HG03558 (cell line): Measurements from ENCODE around the gene NKX2-3.

Experiments used
- ATAC-seq: cut with Tn5 transposase; IDR thresholded peaks from one replicate; pipeline ENCODE4 v1.9.1; 2021; ENCODE audit warnings: moderate number of reproducible peaks; ENCODE audit not compliant: unreplicated experiment; ENCODE audit errors: extremely low read depth

Gene NKX2-3

GRCh38 chr10:99532687-99533495 lies at the start of gene NKX2-3:
Gene NKX2-3 (plus strand): TSS chr10:99532942. CDS start chr10:99533132, 190 bp downstream.
- ATAC-seq = no peak

- no peak for ATAC-seq
Measured at GRCh38 chr10:99484626-99485581, 47.8 kb upstream of the NKX2-3 start.

GRCh38 chr10:99487125-99487807 lies 45.5 kb upstream of the NKX2-3 start:
- no peak for ATAC-seq

- ATAC-seq = no peak
Measured at GRCh38 chr10:99489271-99489670, 43.5 kb upstream of the NKX2-3 start.

GRCh38 chr10:99497343-99498025 lies 35.3 kb upstream of the NKX2-3 start:
- no peak for ATAC-seq

- no peak for ATAC-seq
Measured at GRCh38 chr10:99506416-99506815, 26.3 kb upstream of the NKX2-3 start.

- ATAC-seq = no peak
Measured at GRCh38 chr10:99507265-99507664, 25.5 kb upstream of the NKX2-3 start.

GRCh38 chr10:99513061-99513460 lies 19.7 kb upstream of the NKX2-3 start:
- no peak for ATAC-seq

- no peak for ATAC-seq
Measured at GRCh38 chr10:99519690-99520039, 13.1 kb upstream of the NKX2-3 start.

GRCh38 chr10:99520040-99520846 lies 12.5 kb upstream of the NKX2-3 start:
- no peak for ATAC-seq

GRCh38 chr10:99520847-99521764 lies 11.6 kb upstream of the NKX2-3 start:
- no peak for ATAC-seq

- no peak for ATAC-seq
Measured at GRCh38 chr10:99521765-99522469, 10.8 kb upstream of the NKX2-3 start.

- no peak for ATAC-seq
Measured at GRCh38 chr10:99522470-99523250, 10.1 kb upstream of the NKX2-3 start.

- ATAC-seq = no peak
Measured at GRCh38 chr10:99523251-99523773, 9.4 kb upstream of the NKX2-3 start.

- no peak for ATAC-seq
Measured at GRCh38 chr10:99524050-99524666, 8.6 kb upstream of the NKX2-3 start.

GRCh38 chr10:99524736-99525380 lies 7.9 kb upstream of the NKX2-3 start:
- ATAC-seq = no peak
